Psoas muscle (tissue), 8 donors: ENCODE data around the gene CIAO2A. TPM values are rescaled to one million over a fixed set of nuclear protein-coding genes. Genes with fewer than 3 reads are reported as not detected.
"Not testable (repeated sequence)": the region's sequence is repeated elsewhere in the genome, so short reads cannot be mapped to it uniquely, and the experiment has no call there.

Experiments used
- ATAC-seq, 4 donors: fragments of 200-7000 bp; cut with Tn5 transposase; one replicate each; pipeline ENCODE4 v1.9.1; 2020; ENCODE audit warnings: moderate library complexity in 3 of 4, mild to moderate bottlenecking in 2 of 4
- DNase-seq, 2 donors: peaks; one replicate each; pipeline ENCODE4 v3.0.0-alpha.2; 2020
- H3K27ac ChIP-seq: fragments of 200-600 bp; one replicate; pipeline ENCODE4 v1.8.0; 2022
- H3K27me3 ChIP-seq, 3 donors: fragments of 200-600 bp in 1 of 3; one replicate each; pipeline versions ENCODE4 v1.6.1 to v1.8.0; 2013 to 2022; ENCODE audit warnings: low read length in 2 of 3, mild to moderate bottlenecking in 2 of 3, moderate library complexity in 1 of 3; ENCODE audit not compliant: insufficient read depth in 3 of 3
- H3K36me3 ChIP-seq, 2 donors: fragments of 200-600 bp in 1 of 2; one replicate each; pipeline versions ENCODE4 v1.6.1 to v1.8.0; 2013 to 2022; ENCODE audit warnings: low read depth in 1 of 2, mild to moderate bottlenecking in 1 of 2, moderate library complexity in 1 of 2; ENCODE audit not compliant: insufficient read depth in 1 of 2
- H3K4me1 ChIP-seq: fragments of 200-600 bp; one replicate; pipeline ENCODE4 v1.8.0; 2022
- H3K4me3 ChIP-seq: fragments of 200-600 bp; one replicate; pipeline ENCODE4 v1.8.0; 2022; ENCODE audit warnings: mild to moderate bottlenecking
- H3K9me3 ChIP-seq: fragments of 200-600 bp; one replicate; pipeline ENCODE4 v1.8.0; 2022
- CTCF ChIP-seq: fragments of 200-600 bp; IDR thresholded peaks from one replicate; pipeline ENCODE4 v1.8.0; 2022; ENCODE audit warnings: antibody characterized with exemption
- WGBS, 3 donors: extraction: QIAGEN DNeasy Blood & Tissue Kit; methylation state at CpG; one replicate each; pipeline versions ENCODE4 v1.1.6 to v1.1.7; 2013; 5-methylcytosine and 5-hydroxymethylcytosine counted together
- intact Hi-C, 2 donors: fragments of 100-400 bp; cut with DNase I; formaldehyde crosslinking; loops; one replicate each; pipeline versions ENCODE4 v1.11.0 to v1.14.2; 2022
- polyA plus RNA-seq, 3 donors: library from polyadenylated mRNA; stranded (reverse); fragments of 200-250 nt; gene quantifications; one replicate each; pipeline ENCODE4 v1.2.3, GENCODE V29; 2013
- total RNA-seq, 4 donors: library from RNA; stranded (reverse); fragmentation: NEBNext Ultra II Directional in 2 of 4; extraction: Animal tissue kit (Norgen Biotek cat#: 25700) in 2 of 4; gene quantifications; one replicate each; pipeline versions ENCODE4 v1.2.1 to v1.2.4, GENCODE V29; 2021 to 2023
- donor health status: healthy with polysubstance abuse.
- donor health status: DM: no; HTN: no; CAD: no; lungs with moderate emphysema.
- donor health status: Bipolar disorder and iron deficiency.
- donor health status: healthy.
- donor health status: DM: yes; HTN: yes; CAD: no.
- donor health status: DM: no; HTN: no; CAD: no.
- donor health status: DM: no; HTN: no; CAD: no.
- donor health status: DM: yes; HTN: yes; CAD: no.

The CIAO2A gene
- total and polyA plus RNA-seq, 7 donors, result 24.0 to 109 (median 73.5) TPM

DNA sequence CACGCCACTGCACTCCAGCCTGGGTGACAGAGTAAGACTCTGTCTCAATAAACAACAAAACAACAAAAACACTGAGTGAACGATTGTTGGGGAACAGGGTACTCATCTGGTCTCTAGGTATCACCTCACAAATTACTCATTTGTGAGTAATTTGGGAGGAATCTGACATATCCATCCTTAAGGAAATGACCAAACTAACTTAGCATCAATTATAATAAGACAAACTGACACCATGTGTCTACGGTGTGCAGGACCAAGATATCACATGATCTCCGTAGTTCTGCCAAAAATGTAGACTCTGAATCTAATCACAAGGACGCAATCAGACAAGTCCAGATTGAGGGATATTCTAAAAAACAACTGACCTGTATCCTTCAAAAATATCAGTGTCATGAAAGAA lies 35.4 kb downstream of the CIAO2A start:
- Histone ChIP-seq H3K4me3 (no peak overlapping the region), H3K36me3 (no peaks in the 10 kb centered on the region), H3K27ac (no peak overlapping the region), H3K27me3 (no peaks in the 10 kb centered on the region), H3K4me1 (no peaks in the 10 kb centered on the region), H3K9me3 (no peaks in the 10 kb centered on the region)
- ATAC-seq, result no peak
- no peak for TF ChIP-seq CTCF
- 76 to 87% (median 79%) methylated on average over 5 of the region's 5 CpGs for WGBS, 3 donors
- no peak for DNase-seq
- intact Hi-C loops, result no loop called here

GRCh38 chr15:64053674-64054073 lies 40.0 kb downstream of the CIAO2A start:
- ATAC-seq, H3K27ac ChIP-seq: not testable (repeated sequence)
- 65 to 83% (median 68%) methylated on average over 12 of the region's 12 CpGs for WGBS, 3 donors

GRCh38 chr15:64052925-64053491 lies 40.6 kb downstream of the CIAO2A start:
- WGBS, 3 donors, result 90 to 94% (median 92%) methylated on average over 5 of the region's 5 CpGs
- DNase-seq, result no peak
- Histone ChIP-seq H3K4me3 (no peak overlapping the region), H3K4me1 (no peaks in the 10 kb centered on the region), H3K36me3 (no peaks in the 10 kb centered on the region), H3K9me3 (no peaks in the 10 kb centered on the region), H3K27ac (no peak overlapping the region), H3K27me3 (no peaks in the 10 kb centered on the region)
- ATAC-seq, result no peak
- intact Hi-C loops, result no loop called here
- TF ChIP-seq CTCF, result no peak

More at GRCh38 chr15:64053674-64054073, 40.0 kb downstream of the CIAO2A start:
- H3K4me1 ChIP-seq, H3K36me3 ChIP-seq, H3K4me3 ChIP-seq, H3K27me3 ChIP-seq, H3K9me3 ChIP-seq, DNase-seq, intact Hi-C loops: not testable (repeated sequence)

DNA sequence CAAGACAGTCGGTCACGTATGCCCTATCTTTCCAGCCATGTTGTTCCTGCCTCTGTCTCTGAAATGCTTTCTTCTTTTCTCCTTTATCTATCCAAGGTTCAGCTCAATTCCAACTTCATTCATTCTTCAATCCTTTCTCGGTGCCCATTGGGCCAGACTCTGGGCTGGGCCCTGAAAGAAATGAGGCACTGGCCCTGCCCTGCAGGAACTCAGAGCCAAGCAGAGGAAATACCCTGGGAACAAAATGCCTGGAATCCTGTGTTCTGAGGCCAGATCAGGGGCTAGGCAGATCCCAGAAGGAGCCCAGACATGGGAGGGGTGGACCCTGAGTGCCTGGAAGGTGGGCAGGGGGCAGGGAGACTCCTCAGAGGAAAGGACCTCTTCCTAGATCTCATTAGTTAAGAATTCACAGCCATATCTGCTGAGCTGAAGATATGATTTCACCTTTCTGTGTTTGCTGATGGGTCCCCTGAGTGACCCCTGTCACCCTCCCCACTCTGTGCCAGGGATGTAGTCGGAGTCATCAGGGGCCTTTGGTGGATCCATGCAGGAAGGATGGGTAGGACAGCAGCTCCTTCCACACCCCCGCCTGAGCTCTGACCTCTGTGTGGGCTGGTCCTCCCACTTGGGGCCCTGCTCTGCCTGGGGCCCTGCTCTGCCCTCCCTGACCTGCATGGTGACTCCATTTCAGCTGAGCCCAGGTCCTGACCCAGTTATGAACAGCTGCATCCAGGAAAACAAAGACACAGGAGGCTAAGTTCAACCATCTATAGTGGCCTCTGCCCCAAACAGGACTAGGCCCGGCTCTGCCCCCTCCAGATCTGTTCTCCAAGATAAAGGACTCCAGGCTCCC lies 42.0 kb downstream of the CIAO2A start:
- no peak for ATAC-seq
- Histone ChIP-seq H3K36me3 (no peaks in the 10 kb centered on the region), H3K4me1 (peaks cover 2% of the 10 kb centered on the region), H3K27me3 (no peaks in the 10 kb centered on the region), H3K9me3 (no peaks in the 10 kb centered on the region), H3K4me3 (no peak overlapping the region), H3K27ac (no peak overlapping the region)
- TF ChIP-seq CTCF, result no peak
- DNase-seq, result no peak
- intact Hi-C loops, result no loop called here
- WGBS, 3 donors, result 78 to 82% (median 79%) methylated on average over 6 of the region's 6 CpGs

DNA sequence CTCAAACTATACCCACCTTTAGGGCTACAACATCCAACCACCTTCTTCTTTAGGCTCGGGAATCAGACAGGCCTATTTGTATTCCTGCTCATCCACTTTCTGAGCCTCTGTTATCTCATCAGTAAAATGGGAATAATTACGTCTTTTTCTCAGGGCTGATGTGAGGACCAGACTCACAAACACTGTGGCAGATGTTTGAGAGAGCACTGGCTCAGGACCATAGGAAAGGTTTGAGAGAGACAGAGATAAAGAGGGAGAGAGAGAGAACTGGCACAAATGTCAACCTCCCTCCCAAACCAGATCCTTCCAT lies 42.6 kb downstream of the CIAO2A start:
- Histone ChIP-seq H3K4me3 (no peak overlapping the region), H3K9me3 (no peaks in the 10 kb centered on the region), H3K27me3 (no peaks in the 10 kb centered on the region), H3K27ac (no peak overlapping the region), H3K36me3 (no peaks in the 10 kb centered on the region), H3K4me1 (peaks cover 3% of the 10 kb centered on the region)
- intact Hi-C loops, result no loop called here
- 97 to 100% (median 98%) methylated on average over 2 of the region's 2 CpGs for WGBS, 3 donors
- DNase-seq (no peak), ATAC-seq (no peak)
- no peak for TF ChIP-seq CTCF
